H1 (cell line): Measurements from ENCODE around the gene CDH15. TPM values are rescaled to one million over a fixed set of nuclear protein-coding genes. Genes with fewer than 3 reads are reported as not detected.

ENCODE experiments used
- CTCF ChIA-PET: fragments of 300-600 bp; sonication (Branson Sonifier 250); formaldehyde crosslinking; loops from one replicate; lab custom pipeline; 2021; ENCODE audit not compliant: partially characterized antibody; lab: Charles Lee
- POLR2A ChIA-PET: fragments of 300-600 bp; sonication (Branson Sonifier 250); formaldehyde crosslinking; loops from one replicate; lab custom pipeline; 2021; ENCODE audit warnings: inconsistent platforms; ENCODE audit not compliant: partially characterized antibody; lab: Charles Lee
- DNase-seq, 2 experiments: peaks; one replicate each; pipeline versions ENCODE4 v3.0.0 to v3.0.0-alpha.2; 2010 to 2022; ENCODE audit warnings: low spot score in 2 of 2, low read depth in 1 of 2, mixed read lengths in 1 of 2
- FAIRE-seq: peaks from 2 replicates; lab custom pipeline; 2011; peaks lifted over from hg19 to GRCh38; lab: Jason Lieb, UNC
- H2AFZ ChIP-seq: 2 replicates; pipeline ENCODE4 v1.8.1; 2012; ENCODE audit warnings: low read length, inconsistent platforms
- H2AK5ac ChIP-seq: 2 replicates; pipeline ENCODE4 v1.6.1; 2013; ENCODE audit warnings: low read depth, low read length
- H2BK120ac ChIP-seq: replicated peaks from 2 replicates; pipeline ENCODE3; 2013; ENCODE audit warnings: low read depth, low read length, inconsistent platforms
- H2BK12ac ChIP-seq: 2 replicates; pipeline ENCODE4 v1.6.1; 2013; ENCODE audit warnings: low read depth, low read length
- H2BK15ac ChIP-seq: 2 replicates; pipeline ENCODE4 v1.6.1; 2013; ENCODE audit warnings: low read length
- H2BK20ac ChIP-seq: 2 replicates; pipeline ENCODE4 v1.6.1; 2013; ENCODE audit warnings: low read length
- H2BK5ac ChIP-seq: 2 replicates; pipeline ENCODE4 v1.6.1; 2013; ENCODE audit warnings: low read depth, low read length
- H3K14ac ChIP-seq: 2 replicates; pipeline ENCODE4 v1.6.1; 2013; ENCODE audit warnings: inconsistent platforms; ENCODE audit not compliant: insufficient read length
- H3K18ac ChIP-seq: 2 replicates; pipeline ENCODE4 v1.6.1; 2013; ENCODE audit warnings: low read length; ENCODE audit errors: extremely low read depth
- H3K23ac ChIP-seq: 2 replicates; pipeline ENCODE4 v1.6.1; 2013; ENCODE audit warnings: inconsistent platforms; ENCODE audit not compliant: insufficient read length
- H3K23me2 ChIP-seq: 2 replicates; pipeline ENCODE4 v1.6.1; 2013; ENCODE audit warnings: low read depth, low read length
- H3K27ac ChIP-seq: 2 replicates; pipeline ENCODE4 v1.6.1; 2011; ENCODE audit warnings: low read depth, low read length, inconsistent platforms
- H3K27me3 ChIP-seq, 4 experiments: replicated peaks in 1 of 4; 1 replicate in 1 of 4; 2 replicates in 3 of 4; pipeline versions ENCODE4 v1.6.1 to v1.8.1; 2011 to 2013; ENCODE audit warnings: low read length in 3 of 4, mild to moderate bottlenecking in 3 of 4, inconsistent platforms in 2 of 4, mixed read lengths in 2 of 4, moderate library complexity in 1 of 4; ENCODE audit not compliant: control insufficient read depth in 3 of 4, insufficient read depth in 3 of 4; ENCODE audit errors: extremely low read depth in 1 of 4
- H3K36me3 ChIP-seq, 4 experiments: 2 replicates each; pipeline versions ENCODE4 v1.6.1 to v1.8.1; 2011 to 2013; ENCODE audit warnings: mild to moderate bottlenecking in 4 of 4, low read length in 3 of 4, moderate library complexity in 2 of 4, control low read depth in 1 of 4, inconsistent platforms in 1 of 4; ENCODE audit not compliant: insufficient read depth in 4 of 4, control insufficient read depth in 2 of 4
- H3K4ac ChIP-seq: replicated peaks from 2 replicates; pipeline ENCODE3; 2013; ENCODE audit warnings: low read length, low read depth, mixed read lengths, inconsistent platforms; ENCODE audit not compliant: insufficient read length
- H3K4me1 ChIP-seq, 4 experiments: replicated peaks in 1 of 4; 1 replicate in 1 of 4; 2 replicates in 3 of 4; pipeline versions ENCODE4 v1.6.1 to v1.8.1; 2011 to 2013; ENCODE audit warnings: low read length in 3 of 4, inconsistent platforms in 2 of 4, mixed read lengths in 1 of 4; ENCODE audit not compliant: insufficient read depth in 4 of 4, control insufficient read depth in 3 of 4
- H3K4me2 ChIP-seq, 2 experiments: 2 replicates each; pipeline versions ENCODE4 v1.6.1 to v1.8.1; 2011 to 2013; ENCODE audit warnings: low read depth in 2 of 2, low read length in 2 of 2, control low read depth in 1 of 2, inconsistent platforms in 1 of 2, mild to moderate bottlenecking in 1 of 2; ENCODE audit not compliant: insufficient read depth in 1 of 2
- H3K4me3 ChIP-seq, 4 experiments: fragments of 200-600, 300-600 bp in 1 of 4; sonication (generic), shearing (Covaris generic), sonication (Bioruptor Twin) in 1 of 4; 2 replicates each; pipeline versions ENCODE4 v1.5.1 to v1.8.1; 2011 to 2016; ENCODE audit warnings: low read length in 4 of 4, low read depth in 3 of 4, control low read depth in 2 of 4, inconsistent platforms in 2 of 4, mild to moderate bottlenecking in 2 of 4, mixed read lengths in 1 of 4, moderate library complexity in 1 of 4; ENCODE audit not compliant: insufficient read depth in 2 of 4; ENCODE audit errors: extremely low read depth in 1 of 4
- H3K56ac ChIP-seq: replicated peaks from 2 replicates; pipeline ENCODE3; 2013; ENCODE audit warnings: low read depth, mild to moderate bottlenecking, mixed read lengths, low read length, inconsistent platforms; ENCODE audit not compliant: insufficient read length
- H3K79me1 ChIP-seq: 2 replicates; pipeline ENCODE4 v1.6.1; 2013; ENCODE audit warnings: low read depth, low read length, control low read depth
- H3K79me2 ChIP-seq, 2 experiments: 2 replicates each; pipeline versions ENCODE4 v1.6.1 to v1.8.1; 2012 to 2013; ENCODE audit warnings: low read length in 2 of 2, mild to moderate bottlenecking in 2 of 2, inconsistent platforms in 1 of 2; ENCODE audit not compliant: insufficient read depth in 2 of 2, control insufficient read depth in 1 of 2
- H3K9ac ChIP-seq, 4 experiments: replicated peaks in 1 of 4; 1 replicate in 1 of 4; 2 replicates in 3 of 4; pipeline versions ENCODE4 v1.6.1 to v1.8.1; 2011 to 2013; ENCODE audit warnings: low read depth in 3 of 4, low read length in 3 of 4, control low read depth in 2 of 4, mild to moderate bottlenecking in 2 of 4, moderate library complexity in 2 of 4, inconsistent platforms in 1 of 4; ENCODE audit errors: extremely low read depth in 1 of 4
- H3K9me3 ChIP-seq, 2 experiments: 2 replicates each; pipeline versions ENCODE4 v1.6.1 to v1.8.1; 2012 to 2013; ENCODE audit warnings: mild to moderate bottlenecking in 2 of 2, moderate library complexity in 2 of 2, control low read depth in 1 of 2, inconsistent platforms in 1 of 2, low read depth in 1 of 2, low read length in 1 of 2, mixed read lengths in 1 of 2; ENCODE audit not compliant: insufficient read depth in 2 of 2
- H4K20me1 ChIP-seq, 2 experiments: replicated peaks in 1 of 2; 2 replicates each; pipeline versions ENCODE3 to v1.8.1; 2011 to 2013; ENCODE audit warnings: inconsistent platforms in 2 of 2, low read length in 2 of 2, mild to moderate bottlenecking in 1 of 2; ENCODE audit not compliant: insufficient read depth in 2 of 2, control insufficient read depth in 1 of 2
- H4K5ac ChIP-seq: 2 replicates; pipeline ENCODE4 v1.6.1; 2013; ENCODE audit warnings: low read length, low read depth, mixed read lengths, inconsistent platforms; ENCODE audit not compliant: insufficient read length
- H4K8ac ChIP-seq: 2 replicates; pipeline ENCODE4 v1.8.0; 2013; ENCODE audit warnings: mild to moderate bottlenecking, moderate library complexity, low read length, inconsistent platforms; ENCODE audit not compliant: insufficient read depth; ENCODE audit errors: extremely low read depth
- H4K91ac ChIP-seq: replicated peaks from 2 replicates; pipeline ENCODE3; 2013; ENCODE audit warnings: low read length, mixed read lengths, inconsistent platforms; ENCODE audit not compliant: insufficient read length
- CBX8 ChIP-seq: fragments of 300-800, 300-1000 bp; sonication (generic); IDR thresholded peaks from 2 replicates; pipeline ENCODE4 v1.7.1; 2016; ENCODE audit warnings: low read depth, low read length, borderline replicate concordance
- EGR1 ChIP-seq: IDR thresholded peaks from 2 replicates; pipeline ENCODE4 v1.6.1; 2011; ENCODE audit warnings: low read depth, low read length, borderline replicate concordance
- HDAC6 ChIP-seq: IDR thresholded peaks from one replicate; pipeline ENCODE4 v1.7.1; 2012; ENCODE audit warnings: low read depth, mild to moderate bottlenecking, inconsistent platforms, low read length, moderate library complexity
- KDM1A ChIP-seq: fragments of 200-600, 300-600 bp; sonication (generic); IDR thresholded peaks from 2 replicates; pipeline ENCODE4 v1.7.1; 2016; ENCODE audit warnings: mild to moderate bottlenecking, low read length, borderline replicate concordance
- MAFK ChIP-seq: IDR thresholded peaks from 2 replicates; pipeline ENCODE4 v1.6.1; 2012; ENCODE audit warnings: low read depth, mild to moderate bottlenecking, improper control_type of control experiment, low read length
- RFX5 ChIP-seq: IDR thresholded peaks from 2 replicates; pipeline ENCODE4 v1.6.1; 2011; ENCODE audit warnings: low read depth, low read length, improper control_type of control experiment, borderline replicate concordance
- RXRA ChIP-seq: IDR thresholded peaks from 2 replicates; pipeline ENCODE4 v1.6.1; 2011; ENCODE audit warnings: low read depth, mild to moderate bottlenecking, low read length, moderate library complexity; ENCODE audit not compliant: insufficient read depth
- SRF ChIP-seq: IDR thresholded peaks from 2 replicates; pipeline ENCODE4 v1.6.1; 2011; ENCODE audit warnings: mild to moderate bottlenecking, low read depth, low read length, moderate library complexity
- TCF12 ChIP-seq: IDR thresholded peaks from 2 replicates; pipeline ENCODE4 v1.6.1; 2011; ENCODE audit warnings: low read depth, mild to moderate bottlenecking, low read length
- TEAD4 ChIP-seq: IDR thresholded peaks from 2 replicates; pipeline ENCODE4 v1.6.1; 2012; ENCODE audit warnings: low read depth, low read length, inconsistent platforms, mixed read lengths
- YY1 ChIP-seq: IDR thresholded peaks from 2 replicates; pipeline ENCODE4 v1.6.1; 2011; ENCODE audit warnings: low read depth, mild to moderate bottlenecking, low read length
- WGBS, 2 experiments: shearing (Covaris generic) in 1 of 2; methylation state at CpG; one replicate each; pipeline versions ENCODE4 v1.1.6 to v1.1.7; 2013 to 2015; ENCODE audit warnings: low lambda C conversion rate in 2 of 2, mixed read lengths in 2 of 2, inconsistent platforms in 1 of 2, low coverage in 1 of 2, missing lambda C conversion rate in 1 of 2; ENCODE audit not compliant: insufficient replicate concordance in 2 of 2, insufficient coverage in 1 of 2, insufficient read length in 1 of 2; ENCODE audit errors: extremely low coverage in 1 of 2, missing lambda C conversion rate in 1 of 2; 5-methylcytosine and 5-hydroxymethylcytosine counted together
- polyA plus RNA-seq, 7 experiments: library from polyadenylated mRNA; depleted of rRNA in 3 of 7; stranded (reverse) in 5 of 7; unstranded in 2 of 7; fragments of >200 nt in 5 of 7; fragments of 200-250 nt in 2 of 7; gene quantifications; 1 replicate in 5 of 7; 2 replicates in 1 of 7; 4 replicates in 1 of 7; pipeline versions ENCODE4 v1.2.1 to v1.2.3, GENCODE V29; 2011 to 2013; ENCODE audit warnings: missing spikeins in 2 of 7, mixed read lengths in 2 of 7
- total RNA-seq: library from RNA; stranded (reverse); fragmentation: NEBNext Ultra II Directional; extraction: Animal tissue kit (Norgen Biotek cat#: 25700); gene quantifications from 2 replicates; pipeline ENCODE4 v1.2.1, GENCODE V29; 2021
- TF ChIP-seq, protein P1 (sequence below), 3 experiments: IDR thresholded peaks; 1 replicate in 2 of 3; 2 replicates in 1 of 3; pipeline versions ENCODE4 v1.5.1 to v1.6.1; 2011; ENCODE audit warnings: low read length in 3 of 3, mild to moderate bottlenecking in 3 of 3, inconsistent platforms in 2 of 3, low read depth in 1 of 3, moderate library complexity in 1 of 3; ENCODE audit not compliant: insufficient read depth in 1 of 3; ENCODE audit errors: control extremely low read depth in 1 of 3

CDH15 gene
- total and polyA plus RNA-seq, 2 of the 8 experiments (the other 6 are each of a cell fraction or from before 2014, with no cell fraction given): 0.50 to 0.82 TPM

GRCh38 chr16:89243664-89244063 is 72.1 kb downstream of the CDH15 start:
- ChIA-PET CTCF (interaction anchor here (1.3 to 1.5 kb wide), 2 partner anchors 11 to 45 kb away, joined by 4 to 5 read pairs; no protein-coding TSS in a partner anchor), POLR2A (interaction anchor here (0.7 kb wide), 1 partner anchor 66 kb away, joined by 3 read pairs; no protein-coding TSS in a partner anchor)
- H2AFZ ChIP-seq: no peak overlapping the region
- H2BK12ac ChIP-seq: no peak overlapping the region
- peaks cover 0 to 9% (median 6%) of the 10 kb centered on the region in 4 experiments; a peak in 4 of 7 replicates for H3K27me3 ChIP-seq
- no peaks in the 10 kb centered on the region for H3K79me2 ChIP-seq
- 88% methylated on average over 5 of the region's 5 CpGs; no CpG with 5 or more reads in 1 of the 2 experiments for WGBS, 2 experiments
- DNase-seq (no peak), FAIRE-seq (no peak)
- no peak overlapping the region for H2BK120ac ChIP-seq
- H2BK5ac ChIP-seq: no peak overlapping the region
- H4K20me1 ChIP-seq: peaks cover 0 to 5% of the 10 kb centered on the region in 2 experiments
- H4K5ac ChIP-seq: no peak overlapping the region
- no peak overlapping the region for H3K4ac ChIP-seq
- no peak overlapping the region for H2AK5ac ChIP-seq
- H3K36me3 ChIP-seq: no peaks in the 10 kb centered on the region
- H3K9me3 ChIP-seq: peaks cover 4 to 5% of the 10 kb centered on the region in 2 experiments; a peak in 2 of 4 replicates
- no peak overlapping the region for H3K56ac ChIP-seq
- 0 out of 2 replicates have a peak overlapping the region, but pooled peaks have one; percentile 29 for H2BK15ac ChIP-seq
- H3K14ac ChIP-seq: no peak overlapping the region
- H3K4me1 ChIP-seq: peaks cover 0 to 9% (median 0%) of the 10 kb centered on the region in 4 experiments; a peak in 2 of 7 replicates
- H3K18ac ChIP-seq: no peak overlapping the region
- no peaks in the 10 kb centered on the region for H3K79me1 ChIP-seq
- H4K91ac ChIP-seq: no peak overlapping the region
- H2BK20ac ChIP-seq: no peak overlapping the region
- H3K4me2 ChIP-seq: no peak overlapping the region
- H3K4me3 ChIP-seq: no peak overlapping the region
- H4K8ac ChIP-seq: no peak overlapping the region
- H3K23ac ChIP-seq: no peak overlapping the region
- H3K9ac ChIP-seq: no peak overlapping the region
- peaks cover 8% of the 10 kb centered on the region for H3K23me2 ChIP-seq
- H3K27ac ChIP-seq: no peak overlapping the region
- no peak for TF ChIP-seq TCF12
- TF ChIP-seq RFX5: no peak
- no peak for TF ChIP-seq MAFK
- no peak for TF ChIP-seq TEAD4
- TF ChIP-seq KDM1A: no peak
- no peak for TF ChIP-seq CBX8
- no peak for TF ChIP-seq YY1
- no peak for TF ChIP-seq HDAC6
- TF ChIP-seq, protein P1, sequence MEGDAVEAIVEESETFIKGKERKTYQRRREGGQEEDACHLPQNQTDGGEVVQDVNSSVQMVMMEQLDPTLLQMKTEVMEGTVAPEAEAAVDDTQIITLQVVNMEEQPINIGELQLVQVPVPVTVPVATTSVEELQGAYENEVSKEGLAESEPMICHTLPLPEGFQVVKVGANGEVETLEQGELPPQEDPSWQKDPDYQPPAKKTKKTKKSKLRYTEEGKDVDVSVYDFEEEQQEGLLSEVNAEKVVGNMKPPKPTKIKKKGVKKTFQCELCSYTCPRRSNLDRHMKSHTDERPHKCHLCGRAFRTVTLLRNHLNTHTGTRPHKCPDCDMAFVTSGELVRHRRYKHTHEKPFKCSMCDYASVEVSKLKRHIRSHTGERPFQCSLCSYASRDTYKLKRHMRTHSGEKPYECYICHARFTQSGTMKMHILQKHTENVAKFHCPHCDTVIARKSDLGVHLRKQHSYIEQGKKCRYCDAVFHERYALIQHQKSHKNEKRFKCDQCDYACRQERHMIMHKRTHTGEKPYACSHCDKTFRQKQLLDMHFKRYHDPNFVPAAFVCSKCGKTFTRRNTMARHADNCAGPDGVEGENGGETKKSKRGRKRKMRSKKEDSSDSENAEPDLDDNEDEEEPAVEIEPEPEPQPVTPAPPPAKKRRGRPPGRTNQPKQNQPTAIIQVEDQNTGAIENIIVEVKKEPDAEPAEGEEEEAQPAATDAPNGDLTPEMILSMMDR (IDR thresholded peaks at IDR 0.05; ENCODE audit: control extremely low read depth in 1 of 3, insufficient read depth in 1 of 3, low read depth in 1 of 3, low read length in 3 of 3): no peak
- TF ChIP-seq EGR1: no peak
- TF ChIP-seq SRF: no peak
- no peak for TF ChIP-seq RXRA
